ENCODE data around the gene GIPC1. TPM values are rescaled to one million over a fixed set of nuclear protein-coding genes. Genes with fewer than 3 reads are reported as not detected.

Gene GIPC1
- total RNA-seq, 2 experiments from 2014 or later, result 26.2 to 30.8 TPM

- DNase-seq (no peak), ATAC-seq (no peak)
- Mint-ChIP-seq H3K9me3 (ENCODE audit: low read depth) (no peaks in the 10 kb centered on the region), H3K4me1 (peaks cover 26% of the 10 kb centered on the region), H3K27ac (no peak overlapping the region), H3K27me3 (peaks cover 10% of the 10 kb centered on the region), H3K4me3 (no peak overlapping the region), H3K36me3 (no peaks in the 10 kb centered on the region)
- CTCF ChIA-PET, result interaction anchor here (0.8 to 6.2 kb wide), 15 partner anchors 10 to 341 kb away, joined by 3 to 90 read pairs (median 8); partner anchors contain the start of genes ASF1B, DDX39A, GIPC1 and PKN1
Observed at GRCh38 chr19:14478113-14478545, 17.8 kb downstream of the GIPC1 start.

DNA sequence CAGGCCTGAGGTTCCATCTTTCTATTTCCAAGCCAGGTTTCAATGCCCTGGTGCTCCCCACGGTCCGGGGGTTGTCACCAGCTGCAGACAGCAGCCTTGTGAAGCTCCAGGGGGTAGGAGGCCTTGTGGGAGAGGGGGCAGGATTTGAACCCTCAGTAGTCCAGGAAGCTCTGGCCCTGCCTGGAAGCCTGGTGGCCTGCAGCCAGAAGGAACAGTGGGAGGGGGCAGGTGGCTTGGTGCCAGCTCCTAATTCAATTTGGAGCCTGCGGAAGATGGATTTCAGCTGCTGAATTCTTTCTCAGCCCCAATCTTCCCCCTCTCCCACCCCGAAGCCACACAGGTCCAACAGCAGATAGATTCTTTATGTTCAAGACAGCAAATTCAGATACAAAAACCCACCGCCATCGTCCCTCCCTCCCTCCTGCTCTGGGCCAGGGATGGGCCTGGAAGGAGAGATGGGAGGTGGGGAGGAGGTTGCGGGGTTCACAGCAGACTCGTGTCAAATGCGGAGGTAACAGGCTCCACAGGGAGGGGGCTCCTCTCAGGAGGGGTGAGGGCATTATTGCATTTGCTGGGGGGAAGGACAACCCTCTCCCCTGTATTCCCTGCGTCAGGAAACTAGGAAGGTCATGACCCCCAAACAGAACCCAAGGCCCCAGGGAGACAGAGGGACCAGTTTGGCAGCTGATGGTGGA lies 18.4 kb downstream of the GIPC1 start:
- ATAC-seq (no peak), DNase-seq (no peak)
- no peak overlapping the region for H3K4me3 Mint-ChIP-seq

GRCh38 chr19:14476673-14477401 lies 19.1 kb downstream of the GIPC1 start:
- Mint-ChIP-seq H3K36me3 (peaks cover under 1% of the 10 kb centered on the region), H3K27me3 (peaks cover 16% of the 10 kb centered on the region), H3K4me1 (peaks cover 32% of the 10 kb centered on the region), H3K27ac (no peak overlapping the region), H3K9me3 (ENCODE audit: low read depth) (no peaks in the 10 kb centered on the region), H3K4me3 (no peak overlapping the region)
- CTCF ChIA-PET, result interaction anchor here (0.9 to 6.2 kb wide), 5 partner anchors 11 to 80 kb away, joined by 3 to 90 read pairs (median 5); partner anchors contain the start of gene PKN1
- no peak for ATAC-seq
- no peak for DNase-seq

More for the DNA sequence above, 18.4 kb downstream of the GIPC1 start:
- Mint-ChIP-seq H3K36me3 (no peaks in the 10 kb centered on the region), H3K4me1 (peaks cover 30% of the 10 kb centered on the region), H3K27me3 (peaks cover 15% of the 10 kb centered on the region), H3K9me3 (ENCODE audit: low read depth) (no peaks in the 10 kb centered on the region), H3K27ac (no peak overlapping the region)
- CTCF ChIA-PET, result interaction anchor here (0.9 to 6.2 kb wide), 10 partner anchors 10 to 341 kb away, joined by 3 to 90 read pairs (median 6); partner anchors contain the start of genes ASF1B, DDX39A and PKN1

DNA sequence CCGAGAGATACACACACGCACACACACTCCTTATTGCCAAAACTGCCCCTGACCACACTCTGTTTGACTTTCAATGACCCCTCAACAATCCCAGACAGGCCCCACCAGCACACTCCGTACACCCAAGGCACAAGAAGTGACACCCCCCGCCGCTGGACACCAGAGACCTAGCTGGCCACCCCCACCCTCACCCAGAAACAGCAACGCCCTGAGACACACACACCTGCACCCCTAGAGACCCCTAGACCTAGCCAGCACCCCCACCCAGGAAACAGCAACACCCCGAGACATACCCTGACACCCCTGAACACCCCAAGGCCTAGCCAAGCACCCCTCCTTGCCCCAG lies 19.6 kb downstream of the GIPC1 start:
- Mint-ChIP-seq H3K36me3 (peaks cover 2% of the 10 kb centered on the region), H3K4me3 (no peak overlapping the region), H3K9me3 (ENCODE audit: low read depth) (no peaks in the 10 kb centered on the region), H3K4me1 (peaks cover 32% of the 10 kb centered on the region), H3K27ac (no peak overlapping the region), H3K27me3 (peaks cover 16% of the 10 kb centered on the region)
- DNase-seq (no peak), ATAC-seq (no peak)
- CTCF ChIA-PET, result no interaction called here

- H3K36me3 Mint-ChIP-seq, result peaks cover 2% of the 10 kb centered on the region
- H3K9me3 Mint-ChIP-seq (ENCODE audit: low read depth), result no peaks in the 10 kb centered on the region
- CTCF ChIA-PET, result interaction anchor here (0.6 to 1.4 kb wide), 8 partner anchors 9 to 338 kb away, joined by 3 to 8 read pairs (median 4); partner anchors contain the start of genes ASF1B and GIPC1
- H3K4me3 Mint-ChIP-seq, result no peak within 1 kb of the TSS
- no peak within 1 kb of the TSS for H3K27ac Mint-ChIP-seq
- H3K27me3 Mint-ChIP-seq, result peaks cover 16% of the 10 kb centered on the region
- peak; percentile 11 for ATAC-seq
- peaks cover 28% of the 10 kb centered on the region for H3K4me1 Mint-ChIP-seq
- DNase-seq, result peak; percentile 52
Observed at GRCh38 chr19:14475251-14476073, 20.5 kb downstream of the GIPC1 start, which contains the start of gene PTGER1. Gene PTGER1, minus strand, starts transcription at chr19:14475354. Its CDS starts 1,034 bp downstream, at chr19:14474320.

DNA sequence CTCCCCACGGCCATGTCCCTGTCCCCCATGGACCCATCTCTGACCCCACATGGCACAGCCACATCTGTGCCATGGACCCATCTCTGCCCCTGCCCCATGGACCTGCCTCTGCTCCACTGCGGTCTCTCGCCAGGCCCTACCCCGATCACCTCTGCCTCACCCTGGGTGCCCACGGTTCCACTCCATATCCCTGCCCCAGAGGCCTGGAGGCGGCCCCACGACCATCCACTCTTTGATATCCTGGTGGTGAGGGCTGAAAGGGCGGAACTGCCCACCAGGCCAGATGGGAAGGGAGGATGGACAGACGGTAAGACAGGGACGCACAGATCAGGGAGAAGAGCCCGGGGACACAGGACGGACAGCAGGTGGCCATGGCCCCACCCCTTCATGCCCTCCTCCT lies 21.1 kb downstream of the GIPC1 start:
- Mint-ChIP-seq H3K36me3 (peaks cover 5% of the 10 kb centered on the region), H3K9me3 (ENCODE audit: low read depth) (no peaks in the 10 kb centered on the region), H3K4me3 (no peak overlapping the region), H3K27me3 (peaks cover 16% of the 10 kb centered on the region), H3K4me1 (peaks cover 26% of the 10 kb centered on the region), H3K27ac (no peak overlapping the region)
- no peak for DNase-seq
- CTCF ChIA-PET, result interaction anchor here (0.6 to 1.4 kb wide), 8 partner anchors 10 to 338 kb away, joined by 3 to 8 read pairs (median 4); partner anchors contain the start of genes ASF1B and GIPC1
- no peak for ATAC-seq

GRCh38 chr19:14473978-14474578 lies 21.8 kb downstream of the GIPC1 start:
- CTCF ChIA-PET, result interaction anchor here (1.2 to 1.7 kb wide), 3 partner anchors 30 to 339 kb away, joined by 3 to 4 read pairs (median 3); no protein-coding TSS in a partner anchor
- DNase-seq, result no peak
- peaks cover 16% of the 10 kb centered on the region for H3K27me3 Mint-ChIP-seq

GRCh38 chr19:14473073-14473977 lies 22.6 kb downstream of the GIPC1 start:
- DNase-seq (no peak), ATAC-seq (no peak)
- peaks cover 26% of the 10 kb centered on the region for H3K4me1 Mint-ChIP-seq
- no peak overlapping the region for H3K4me3 Mint-ChIP-seq
- no peaks in the 10 kb centered on the region for H3K9me3 Mint-ChIP-seq (ENCODE audit: low read depth)
- H3K27me3 Mint-ChIP-seq, result peaks cover 16% of the 10 kb centered on the region
- CTCF ChIA-PET, result interaction anchor here (0.6 to 2.6 kb wide), 32 partner anchors 8 to 369 kb away, joined by 3 to 22 read pairs (median 6); partner anchors contain the start of genes ASF1B, GIPC1, NDUFB7 and PKN1
- H3K36me3 Mint-ChIP-seq, result peaks cover 11% of the 10 kb centered on the region
- no peak overlapping the region for H3K27ac Mint-ChIP-seq

More at GRCh38 chr19:14473978-14474578, 21.8 kb downstream of the GIPC1 start:
- H3K9me3 Mint-ChIP-seq (ENCODE audit: low read depth), result no peaks in the 10 kb centered on the region
- H3K4me3 Mint-ChIP-seq, result no peak overlapping the region
- ATAC-seq, result no peak
- H3K36me3 Mint-ChIP-seq, result peaks cover 6% of the 10 kb centered on the region
- H3K27ac Mint-ChIP-seq, result no peak overlapping the region
- peaks cover 26% of the 10 kb centered on the region for H3K4me1 Mint-ChIP-seq

DNA sequence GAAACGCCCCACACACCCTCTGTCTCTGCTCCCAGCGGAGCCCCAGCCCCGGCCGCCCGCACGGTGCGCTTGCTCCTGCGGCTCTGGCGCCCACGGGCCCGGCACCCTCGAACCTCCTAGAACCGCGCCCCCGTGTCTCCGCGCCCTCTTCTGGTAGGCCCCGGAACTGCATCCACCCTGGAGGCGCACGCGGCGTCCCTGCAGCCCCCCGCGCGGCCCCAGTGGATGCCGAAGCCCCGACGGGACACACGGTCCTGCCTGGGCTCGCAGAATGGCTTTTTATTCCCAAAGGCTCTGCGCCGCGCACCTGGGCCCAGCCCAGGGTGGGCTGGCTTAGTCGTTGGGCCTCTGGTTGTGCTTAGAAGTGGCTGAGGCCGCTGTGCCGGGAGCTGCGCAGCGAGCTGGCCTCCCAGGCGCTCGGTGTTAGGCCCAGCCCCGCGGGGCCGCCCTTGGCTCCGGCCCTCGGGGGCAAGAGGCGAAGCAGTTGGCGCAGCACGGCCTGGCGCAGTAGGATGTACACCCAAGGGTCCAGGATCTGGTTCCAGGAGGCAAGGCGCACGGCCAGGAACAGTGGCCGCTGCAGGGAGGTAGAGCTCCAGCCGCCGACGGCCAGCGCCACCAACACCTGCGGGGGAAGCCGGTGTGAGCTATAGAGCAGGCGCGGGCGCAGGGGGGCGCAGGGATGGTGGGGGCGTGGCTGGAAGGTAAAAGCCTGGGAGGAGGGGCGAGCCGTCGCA lies 23.6 kb downstream of the GIPC1 start:
- Mint-ChIP-seq H3K27me3 (peaks cover 16% of the 10 kb centered on the region), H3K9me3 (ENCODE audit: low read depth) (no peaks in the 10 kb centered on the region), H3K4me3 (no peak overlapping the region), H3K36me3 (peaks cover 12% of the 10 kb centered on the region), H3K27ac (no peak overlapping the region), H3K4me1 (peaks cover 26% of the 10 kb centered on the region)
- peak; percentile 85 for DNase-seq
- CTCF ChIA-PET, result interaction anchor here (0.6 to 2.6 kb wide), 36 partner anchors 8 to 413 kb away, joined by 3 to 22 read pairs (median 6); partner anchors contain the start of genes ASF1B, GIPC1, NDUFB7 and PKN1
- ATAC-seq, result peak; percentile 79

GRCh38 chr19:14471436-14472187 lies 24.3 kb downstream of the GIPC1 start:
- ATAC-seq (no peak), DNase-seq (no peak)
- peaks cover 14% of the 10 kb centered on the region for H3K36me3 Mint-ChIP-seq
- H3K4me1 Mint-ChIP-seq, result peaks cover 25% of the 10 kb centered on the region
- H3K27ac Mint-ChIP-seq, result no peak overlapping the region
- H3K4me3 Mint-ChIP-seq, result no peak overlapping the region
- no peaks in the 10 kb centered on the region for H3K9me3 Mint-ChIP-seq (ENCODE audit: low read depth)
- H3K27me3 Mint-ChIP-seq, result peaks cover 16% of the 10 kb centered on the region
- CTCF ChIA-PET, result interaction anchor here (0.6 to 2.6 kb wide), 27 partner anchors 9 to 412 kb away, joined by 3 to 22 read pairs (median 7); partner anchors contain the start of genes ASF1B, GIPC1, NDUFB7 and PKN1

All from activated CD8-positive, alpha-beta memory T cell treated with anti-CD3 and anti-CD28 coated beads, Interleukin-2, amount 10 ng/mL, durations not matched to agents 7 days and 5 days (primary cell).